NCI-H2081 treated with DMSO at 0.1 percent for 48 hours (cell line): ENCODE measurements around the gene GMEB1.

ENCODE experiments used
- DNase-seq: peaks from one replicate; lab custom pipeline; 2025; lab: John Stamatoyannopoulos, UW

Gene GMEB1

GRCh38 chr1:28751315-28752060, 82.9 kb downstream of the GMEB1 start:
- no peak for DNase-seq

- DNase-seq = no peak
These were observed 87.1 kb downstream of the GMEB1 start for GRCh38 chr1:28755701-28756100.

- DNase-seq = no peak
These were observed 88.3 kb downstream of the GMEB1 start for GRCh38 chr1:28756846-28757245.

GRCh38 chr1:28758420-28758819, 89.8 kb downstream of the GMEB1 start:
- DNase-seq = no peak

- DNase-seq = no peak
These were observed 90.7 kb downstream of the GMEB1 start for GRCh38 chr1:28759257-28759656.

GRCh38 chr1:28761189-28761588, 92.6 kb downstream of the GMEB1 start:
- no peak for DNase-seq

GRCh38 chr1:28766532-28767183, 98.1 kb downstream of the GMEB1 start:
- DNase-seq = no peak
